ENCODE data around the gene SPC24.
"Not testable (repeated sequence)": the region's sequence is repeated elsewhere in the genome, so short reads cannot be mapped to it uniquely, and the experiment has no call there.

- TF ChIP-seq CTCF (IDR thresholded peaks at IDR 0.05; ENCODE audit: insufficient read depth, low read length): not testable (repeated sequence)
- 0 out of 2 replicates have a peak, but pooled peaks have one; percentile 14 for TF ChIP-seq POLR2AphosphoS5 (IDR thresholded peaks at IDR 0.05; ENCODE audit: low read depth)
Observed at GRCh38 chr19:11103667-11104066, 51.9 kb downstream of the SPC24 start.

Data from HL-60 (cell line).